HL-60 (cell line): ENCODE measurements around the gene TOMM40.
"Not testable (repeated sequence)": the region's sequence is repeated elsewhere in the genome, so short reads cannot be mapped to it uniquely, and the experiment has no call there.

Experiments used
- DNase-seq, 2 experiments: peaks; one replicate each; pipeline ENCODE4 v3.0.0-alpha.2; 2010 to 2020; ENCODE audit warnings: low read depth in 1 of 2, low spot score in 1 of 2
- H3K27ac ChIP-seq: fragments of 250-450 bp; sonication (Bioruptor Pico); replicated peaks from 2 replicates; pipeline ENCODE4 v1.5.1; 2020; ENCODE audit warnings: mild to moderate bottlenecking, moderate library complexity
- H3K27me3 ChIP-seq: fragments of 250-450 bp; sonication (Bioruptor Pico); 2 replicates; pipeline ENCODE4 v1.5.1; 2021; ENCODE audit warnings: mild to moderate bottlenecking, moderate library complexity; ENCODE audit not compliant: insufficient read depth, poor library complexity, severe bottlenecking
- H3K4me3 ChIP-seq: replicated peaks from 2 replicates; pipeline ENCODE4 v1.5.1; 2011; ENCODE audit warnings: mild to moderate bottlenecking, control low read depth, low read length; ENCODE audit not compliant: insufficient read depth
- GABPA ChIP-seq: IDR thresholded peaks from 2 replicates; pipeline ENCODE4 v1.6.1; 2012; ENCODE audit warnings: low read depth
- POLR2AphosphoS5 ChIP-seq: IDR thresholded peaks from 2 replicates; pipeline ENCODE4 v1.6.1; 2012; ENCODE audit warnings: low read depth
- SPI1 ChIP-seq: IDR thresholded peaks from 2 replicates; pipeline ENCODE4 v1.6.1; 2012; ENCODE audit warnings: low read depth, mild to moderate bottlenecking, borderline replicate concordance
- TF ChIP-seq, protein P1 (sequence below): IDR thresholded peaks from one replicate; pipeline ENCODE4 v1.5.1; 2011; ENCODE audit warnings: low read length, control low read depth, inconsistent platforms; ENCODE audit not compliant: insufficient read depth
- TF ChIP-seq, protein P2 (sequence below): IDR thresholded peaks from 2 replicates; pipeline ENCODE4 v1.6.1; 2012; ENCODE audit warnings: low read depth; ENCODE audit not compliant: insufficient replicate concordance

TOMM40 gene

DNA sequence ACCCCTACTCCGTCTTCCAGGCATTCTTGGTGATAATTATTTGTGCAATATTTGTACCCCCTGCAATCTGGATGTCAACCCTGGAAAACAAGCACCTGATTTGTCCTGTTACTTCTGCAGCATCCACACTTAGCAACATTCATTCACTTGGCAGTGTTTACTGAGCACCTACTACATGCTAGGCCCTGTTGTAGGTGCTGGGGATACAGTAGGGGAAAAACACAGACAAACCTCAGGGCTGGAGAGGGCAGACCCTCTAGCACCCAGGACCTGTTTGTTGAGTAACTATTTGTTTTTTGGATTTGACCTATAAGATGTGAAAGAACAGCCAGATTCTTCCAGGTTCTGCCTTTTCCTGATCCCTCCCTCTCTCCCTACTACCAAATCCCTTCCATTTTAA is 35.4 kb upstream of the TOMM40 start:
- DNase-seq: no peak
- Histone ChIP-seq H3K4me3 (no peak overlapping the region), H3K27me3 (no peaks in the 10 kb centered on the region), H3K27ac (peak overlapping the region; percentile 95)
- TF ChIP-seq POLR2AphosphoS5: no peak
- TF ChIP-seq, protein P1, sequence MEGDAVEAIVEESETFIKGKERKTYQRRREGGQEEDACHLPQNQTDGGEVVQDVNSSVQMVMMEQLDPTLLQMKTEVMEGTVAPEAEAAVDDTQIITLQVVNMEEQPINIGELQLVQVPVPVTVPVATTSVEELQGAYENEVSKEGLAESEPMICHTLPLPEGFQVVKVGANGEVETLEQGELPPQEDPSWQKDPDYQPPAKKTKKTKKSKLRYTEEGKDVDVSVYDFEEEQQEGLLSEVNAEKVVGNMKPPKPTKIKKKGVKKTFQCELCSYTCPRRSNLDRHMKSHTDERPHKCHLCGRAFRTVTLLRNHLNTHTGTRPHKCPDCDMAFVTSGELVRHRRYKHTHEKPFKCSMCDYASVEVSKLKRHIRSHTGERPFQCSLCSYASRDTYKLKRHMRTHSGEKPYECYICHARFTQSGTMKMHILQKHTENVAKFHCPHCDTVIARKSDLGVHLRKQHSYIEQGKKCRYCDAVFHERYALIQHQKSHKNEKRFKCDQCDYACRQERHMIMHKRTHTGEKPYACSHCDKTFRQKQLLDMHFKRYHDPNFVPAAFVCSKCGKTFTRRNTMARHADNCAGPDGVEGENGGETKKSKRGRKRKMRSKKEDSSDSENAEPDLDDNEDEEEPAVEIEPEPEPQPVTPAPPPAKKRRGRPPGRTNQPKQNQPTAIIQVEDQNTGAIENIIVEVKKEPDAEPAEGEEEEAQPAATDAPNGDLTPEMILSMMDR: no peak
- TF ChIP-seq, protein P2, sequence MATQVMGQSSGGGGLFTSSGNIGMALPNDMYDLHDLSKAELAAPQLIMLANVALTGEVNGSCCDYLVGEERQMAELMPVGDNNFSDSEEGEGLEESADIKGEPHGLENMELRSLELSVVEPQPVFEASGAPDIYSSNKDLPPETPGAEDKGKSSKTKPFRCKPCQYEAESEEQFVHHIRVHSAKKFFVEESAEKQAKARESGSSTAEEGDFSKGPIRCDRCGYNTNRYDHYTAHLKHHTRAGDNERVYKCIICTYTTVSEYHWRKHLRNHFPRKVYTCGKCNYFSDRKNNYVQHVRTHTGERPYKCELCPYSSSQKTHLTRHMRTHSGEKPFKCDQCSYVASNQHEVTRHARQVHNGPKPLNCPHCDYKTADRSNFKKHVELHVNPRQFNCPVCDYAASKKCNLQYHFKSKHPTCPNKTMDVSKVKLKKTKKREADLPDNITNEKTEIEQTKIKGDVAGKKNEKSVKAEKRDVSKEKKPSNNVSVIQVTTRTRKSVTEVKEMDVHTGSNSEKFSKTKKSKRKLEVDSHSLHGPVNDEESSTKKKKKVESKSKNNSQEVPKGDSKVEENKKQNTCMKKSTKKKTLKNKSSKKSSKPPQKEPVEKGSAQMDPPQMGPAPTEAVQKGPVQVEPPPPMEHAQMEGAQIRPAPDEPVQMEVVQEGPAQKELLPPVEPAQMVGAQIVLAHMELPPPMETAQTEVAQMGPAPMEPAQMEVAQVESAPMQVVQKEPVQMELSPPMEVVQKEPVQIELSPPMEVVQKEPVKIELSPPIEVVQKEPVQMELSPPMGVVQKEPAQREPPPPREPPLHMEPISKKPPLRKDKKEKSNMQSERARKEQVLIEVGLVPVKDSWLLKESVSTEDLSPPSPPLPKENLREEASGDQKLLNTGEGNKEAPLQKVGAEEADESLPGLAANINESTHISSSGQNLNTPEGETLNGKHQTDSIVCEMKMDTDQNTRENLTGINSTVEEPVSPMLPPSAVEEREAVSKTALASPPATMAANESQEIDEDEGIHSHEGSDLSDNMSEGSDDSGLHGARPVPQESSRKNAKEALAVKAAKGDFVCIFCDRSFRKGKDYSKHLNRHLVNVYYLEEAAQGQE: no peak
- no peak for TF ChIP-seq SPI1

DNA sequence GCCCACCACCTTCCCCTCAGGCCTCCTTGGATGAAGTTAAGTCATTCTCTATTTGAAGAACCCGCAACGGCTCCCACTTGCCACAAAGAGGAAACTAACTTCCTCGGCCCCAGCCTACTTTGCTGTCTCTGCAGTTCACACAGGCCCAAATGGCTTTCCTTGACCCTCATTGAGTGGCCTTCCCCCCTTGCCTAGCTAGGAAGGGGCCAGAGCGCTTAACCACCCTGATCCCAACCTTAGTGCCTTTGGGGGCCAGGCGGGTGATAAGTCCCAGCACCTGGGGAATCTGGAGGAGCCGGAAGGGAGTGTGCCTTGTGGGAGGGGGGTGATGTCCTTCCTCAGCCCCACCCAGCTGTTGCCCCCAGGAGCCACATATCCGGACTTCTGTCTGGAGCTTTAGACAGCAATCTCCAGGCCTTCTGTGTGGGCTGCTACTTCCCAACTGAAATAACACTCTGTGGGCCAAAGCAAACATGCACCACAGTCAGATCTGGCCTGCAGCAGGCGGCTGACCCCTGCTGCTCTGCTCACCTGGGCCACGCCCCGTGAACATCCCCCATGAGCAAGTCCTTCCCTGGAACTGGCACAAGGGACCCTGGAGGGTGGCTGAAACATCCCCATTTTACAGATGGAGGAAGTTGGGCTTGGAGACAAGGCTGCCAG is 34.5 kb upstream of the TOMM40 start:
- peak; percentile 36 to 88 for DNase-seq
- TF ChIP-seq GABPA (no peak), POLR2AphosphoS5 (peak; percentile 37; the same call in 1 of the 2 replicates)
- no peak overlapping the region for H3K4me3 ChIP-seq
- H3K27ac ChIP-seq: peak overlapping the region; percentile 95
- H3K27me3 ChIP-seq: no peaks in the 10 kb centered on the region

DNA sequence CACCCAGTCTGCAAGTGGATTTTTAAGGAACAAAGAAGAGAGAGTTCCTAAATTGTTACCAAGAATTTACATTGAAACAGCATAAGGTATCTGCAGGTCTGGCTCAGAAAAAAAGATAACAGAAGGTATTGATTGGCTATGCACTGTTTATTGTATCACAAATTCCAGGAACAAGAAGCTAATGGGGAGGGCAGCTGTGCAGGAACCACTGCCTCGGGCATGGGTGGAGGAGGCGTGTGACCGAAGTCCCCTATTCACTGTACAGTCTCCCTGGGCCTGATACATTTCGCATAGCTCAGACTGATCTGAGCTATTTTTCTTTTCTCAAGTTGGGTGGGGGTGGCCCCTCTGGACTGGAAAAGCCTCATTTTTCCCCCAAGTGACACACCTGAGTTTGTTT is 33.2 kb upstream of the TOMM40 start:
- no peak overlapping the region for H3K4me3 ChIP-seq
- TF ChIP-seq SPI1: no peak
- no peak for TF ChIP-seq POLR2AphosphoS5
- TF ChIP-seq, protein P2: no peak
- TF ChIP-seq, protein P1: no peak
- no peak for TF ChIP-seq GABPA
- H3K27ac ChIP-seq: no peak overlapping the region
- no peak for DNase-seq
- H3K27me3 ChIP-seq: no peaks in the 10 kb centered on the region

DNA sequence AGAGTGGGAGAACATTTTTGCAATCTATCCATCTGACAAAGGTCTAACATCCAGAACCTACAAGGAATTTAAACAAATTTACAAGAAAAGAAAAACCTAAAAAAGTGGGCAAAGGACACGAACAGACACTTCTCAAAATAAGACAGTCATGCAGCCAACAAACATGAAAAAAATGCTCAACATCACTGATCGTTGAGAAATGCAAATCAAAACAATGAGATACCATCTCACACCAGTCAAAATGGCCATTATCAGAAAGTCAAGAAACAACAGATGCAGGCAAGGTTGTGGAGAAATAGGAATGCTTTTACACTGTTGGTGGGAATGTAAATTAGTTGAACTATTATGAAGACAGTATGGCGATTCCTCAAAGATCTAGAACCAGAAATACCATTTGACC is 29.5 kb upstream of the TOMM40 start:
- not testable (repeated sequence) for DNase-seq, H3K4me3 ChIP-seq, H3K27me3 ChIP-seq, H3K27ac ChIP-seq

DNA sequence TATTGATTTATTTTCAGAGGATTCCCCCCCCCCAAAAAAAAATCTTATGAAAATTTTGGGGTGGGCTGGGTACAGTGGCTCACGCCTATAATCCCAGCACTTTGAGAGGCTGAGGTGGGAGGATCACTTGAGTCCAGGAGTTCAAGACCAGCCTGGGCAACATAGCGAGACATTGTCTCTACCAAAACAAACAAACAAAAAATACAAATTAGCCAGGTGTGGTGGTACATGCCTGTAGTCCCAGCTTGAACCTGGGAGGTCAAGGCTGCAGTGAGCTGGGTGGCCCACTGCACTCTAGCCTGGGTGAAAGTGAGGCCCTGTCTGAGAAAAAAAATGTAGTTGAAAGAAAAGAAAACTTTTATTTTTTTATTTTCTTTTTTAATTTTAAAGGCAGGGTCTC is 27.1 kb upstream of the TOMM40 start:
- Histone ChIP-seq H3K27me3 (no peaks in the 10 kb centered on the region), H3K27ac (no peak overlapping the region), H3K4me3 (no peak overlapping the region)
- TF ChIP-seq GABPA (no peak), POLR2AphosphoS5 (no peak), SPI1 (no peak)
- TF ChIP-seq, protein P2: no peak
- TF ChIP-seq, protein P1: no peak
- no peak for DNase-seq
